WTC11 (cell line): Measurements from ENCODE around the gene RALA. TPM values are rescaled to one million over a fixed set of nuclear protein-coding genes. Genes with fewer than 3 reads are reported as not detected.

ENCODE experiments used
- ATAC-seq: fragments of 200-7000 bp; cut with Tn5 transposase; 2 replicates; pipeline ENCODE4 v1.10.0; 2021; ENCODE audit warnings: mild to moderate bottlenecking, moderate library complexity
- CTCF ChIA-PET: fragments of 300-600 bp; sonication (Branson Sonifier 250); formaldehyde crosslinking; loops from one replicate; lab custom pipeline; 2021; ENCODE audit warnings: antibody characterized with exemption; lab: Charles Lee
- POLR2A ChIA-PET: fragments of 350-600 bp; sonication (Branson Sonifier 250); formaldehyde crosslinking; loops from one replicate; lab custom pipeline; 2021; ENCODE audit warnings: antibody characterized with exemption; lab: Charles Lee
- DNase-seq: peaks from one replicate; pipeline ENCODE4 v3.0.0; 2021; ENCODE audit warnings: low spot score
- H3K27ac Mint-ChIP-seq: 2 replicates; pipeline ENCODE4 v1.8.0; 2021; ENCODE audit warnings: mixed read lengths
- H3K27me3 Mint-ChIP-seq: 2 replicates; pipeline ENCODE4 v1.8.0; 2021; ENCODE audit warnings: low read depth, mild to moderate bottlenecking, moderate library complexity, mixed read lengths
- H3K36me3 Mint-ChIP-seq: 2 replicates; pipeline ENCODE4 v1.8.0; 2021; ENCODE audit warnings: mixed read lengths
- H3K4me1 Mint-ChIP-seq: 2 replicates; pipeline ENCODE4 v1.8.0; 2022; ENCODE audit warnings: mixed read lengths
- H3K4me3 Mint-ChIP-seq: 2 replicates; pipeline ENCODE4 v1.8.0; 2021; ENCODE audit warnings: mild to moderate bottlenecking, moderate library complexity, mixed read lengths
- H3K9me3 Mint-ChIP-seq: 2 replicates; pipeline ENCODE4 v1.8.0; 2021; ENCODE audit warnings: mixed read lengths
- CREB1 ChIP-seq: sonication (generic); formaldehyde crosslinking; IDR thresholded peaks from 2 replicates; pipeline ENCODE4 v1.8.0; 2023; ENCODE audit warnings: mild to moderate bottlenecking, missing genetic modification reagents
- CREM ChIP-seq: sonication (generic); formaldehyde crosslinking; IDR thresholded peaks from 2 replicates; pipeline ENCODE4 v1.8.1; 2022; ENCODE audit warnings: mild to moderate bottlenecking, missing genetic modification reagents, moderate library complexity
- ELF4 ChIP-seq: sonication (generic); formaldehyde crosslinking; IDR thresholded peaks from 2 replicates; pipeline ENCODE4 v1.8.1; 2022; ENCODE audit warnings: low read depth, mild to moderate bottlenecking, moderate library complexity, missing genetic modification reagents
- EMX1 ChIP-seq: fragments of 250-450 bp; sonication (Bioruptor Pico); IDR thresholded peaks from 2 replicates; pipeline ENCODE4 v1.8.0; 2021; ENCODE audit warnings: mild to moderate bottlenecking
- IRF2 ChIP-seq: sonication (generic); formaldehyde crosslinking; IDR thresholded peaks from 2 replicates; pipeline ENCODE4 v1.8.0; 2022; ENCODE audit warnings: low read depth, missing genetic modification reagents, borderline replicate concordance
- MXD4 ChIP-seq: fragments of 250-450 bp; sonication (Bioruptor Pico); IDR thresholded peaks from 2 replicates; pipeline ENCODE4 v1.8.0; 2021; ENCODE audit warnings: mild to moderate bottlenecking, moderate library complexity, borderline replicate concordance
- NR2C2 ChIP-seq: sonication (generic); formaldehyde crosslinking; IDR thresholded peaks from 2 replicates; pipeline ENCODE4 v1.8.0; 2022; ENCODE audit warnings: mild to moderate bottlenecking, missing genetic modification reagents
- OVOL2 ChIP-seq: fragments of 250-450 bp; sonication (Bioruptor Pico); IDR thresholded peaks from 2 replicates; pipeline ENCODE4 v1.9.0; 2021; ENCODE audit warnings: mild to moderate bottlenecking, borderline replicate concordance
- TEAD1 ChIP-seq: sonication (generic); formaldehyde crosslinking; IDR thresholded peaks from 2 replicates; pipeline ENCODE4 v1.8.0; 2022; ENCODE audit warnings: mild to moderate bottlenecking, missing genetic modification reagents
- TP53 ChIP-seq: sonication (generic); formaldehyde crosslinking; IDR thresholded peaks from 2 replicates; pipeline ENCODE4 v1.8.1; 2023; ENCODE audit warnings: mild to moderate bottlenecking, missing genetic modification reagents
- ZNF263 ChIP-seq: sonication (generic); formaldehyde crosslinking; IDR thresholded peaks from 2 replicates; pipeline ENCODE4 v1.8.1; 2022; ENCODE audit warnings: low read depth, mild to moderate bottlenecking, moderate library complexity, missing genetic modification reagents
- total RNA-seq: library from RNA; stranded (reverse); gene quantifications from 3 replicates; pipeline ENCODE4 v1.2.3, GENCODE V29; 2021
- TF ChIP-seq, protein P1 (sequence below): fragments of 200-600 bp; IDR thresholded peaks from 2 replicates; pipeline ENCODE4 v1.8.0; 2022; ENCODE audit warnings: antibody characterized with exemption
- TF ChIP-seq, protein P2 (sequence below): sonication (generic); formaldehyde crosslinking; IDR thresholded peaks from 2 replicates; pipeline ENCODE4 v1.8.0; 2023; ENCODE audit warnings: missing genetic modification reagents, mild to moderate bottlenecking, borderline replicate concordance
- TF ChIP-seq, protein P3 (sequence below): fragments of 250-450 bp; sonication (Bioruptor Pico); IDR thresholded peaks from 2 replicates; pipeline ENCODE4 v1.9.0; 2021; ENCODE audit warnings: mild to moderate bottlenecking
- TF ChIP-seq, protein P4 (sequence below): fragments of 250-450 bp; sonication (Bioruptor Pico); IDR thresholded peaks from 2 replicates; pipeline ENCODE4 v1.9.0; 2021; ENCODE audit warnings: moderate library complexity, mild to moderate bottlenecking, inconsistent platforms, borderline replicate concordance
- TF ChIP-seq, protein P5 (sequence below): sonication (generic); formaldehyde crosslinking; IDR thresholded peaks from 2 replicates; pipeline ENCODE4 v1.8.0; 2022; ENCODE audit warnings: mild to moderate bottlenecking, missing genetic modification reagents
- TF ChIP-seq, protein P6 (sequence below): sonication (generic); formaldehyde crosslinking; IDR thresholded peaks from 2 replicates; pipeline ENCODE4 v1.8.1; 2023; ENCODE audit warnings: mild to moderate bottlenecking, missing genetic modification reagents

The RALA gene
- total RNA-seq, 1 experiment from 2014 or later = 57.3 TPM

DNA sequence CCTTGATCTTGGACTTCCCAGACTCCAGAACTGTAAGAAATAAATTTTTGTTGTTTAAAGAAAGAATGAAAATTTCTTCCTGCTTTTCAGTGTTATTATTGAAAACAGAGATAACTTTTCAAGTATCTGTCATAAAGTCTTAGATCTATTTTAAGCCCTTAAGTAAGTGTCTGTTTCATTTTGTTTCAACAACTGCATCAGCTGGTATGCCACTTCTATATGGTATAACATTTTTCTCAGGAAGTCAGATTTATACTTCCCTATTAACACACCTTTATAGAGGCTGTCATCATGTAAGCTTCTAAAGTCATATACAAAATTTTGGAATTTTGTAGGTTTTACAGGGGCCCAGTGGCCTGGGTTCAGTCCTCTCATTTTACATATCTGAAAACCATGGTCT lies 24.4 kb downstream of the RALA start:
- no peak for DNase-seq
- no peaks in the 10 kb centered on the region for H3K36me3 Mint-ChIP-seq
- TF ChIP-seq, protein P1, sequence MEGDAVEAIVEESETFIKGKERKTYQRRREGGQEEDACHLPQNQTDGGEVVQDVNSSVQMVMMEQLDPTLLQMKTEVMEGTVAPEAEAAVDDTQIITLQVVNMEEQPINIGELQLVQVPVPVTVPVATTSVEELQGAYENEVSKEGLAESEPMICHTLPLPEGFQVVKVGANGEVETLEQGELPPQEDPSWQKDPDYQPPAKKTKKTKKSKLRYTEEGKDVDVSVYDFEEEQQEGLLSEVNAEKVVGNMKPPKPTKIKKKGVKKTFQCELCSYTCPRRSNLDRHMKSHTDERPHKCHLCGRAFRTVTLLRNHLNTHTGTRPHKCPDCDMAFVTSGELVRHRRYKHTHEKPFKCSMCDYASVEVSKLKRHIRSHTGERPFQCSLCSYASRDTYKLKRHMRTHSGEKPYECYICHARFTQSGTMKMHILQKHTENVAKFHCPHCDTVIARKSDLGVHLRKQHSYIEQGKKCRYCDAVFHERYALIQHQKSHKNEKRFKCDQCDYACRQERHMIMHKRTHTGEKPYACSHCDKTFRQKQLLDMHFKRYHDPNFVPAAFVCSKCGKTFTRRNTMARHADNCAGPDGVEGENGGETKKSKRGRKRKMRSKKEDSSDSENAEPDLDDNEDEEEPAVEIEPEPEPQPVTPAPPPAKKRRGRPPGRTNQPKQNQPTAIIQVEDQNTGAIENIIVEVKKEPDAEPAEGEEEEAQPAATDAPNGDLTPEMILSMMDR = no peak
- TF ChIP-seq, protein P2, sequence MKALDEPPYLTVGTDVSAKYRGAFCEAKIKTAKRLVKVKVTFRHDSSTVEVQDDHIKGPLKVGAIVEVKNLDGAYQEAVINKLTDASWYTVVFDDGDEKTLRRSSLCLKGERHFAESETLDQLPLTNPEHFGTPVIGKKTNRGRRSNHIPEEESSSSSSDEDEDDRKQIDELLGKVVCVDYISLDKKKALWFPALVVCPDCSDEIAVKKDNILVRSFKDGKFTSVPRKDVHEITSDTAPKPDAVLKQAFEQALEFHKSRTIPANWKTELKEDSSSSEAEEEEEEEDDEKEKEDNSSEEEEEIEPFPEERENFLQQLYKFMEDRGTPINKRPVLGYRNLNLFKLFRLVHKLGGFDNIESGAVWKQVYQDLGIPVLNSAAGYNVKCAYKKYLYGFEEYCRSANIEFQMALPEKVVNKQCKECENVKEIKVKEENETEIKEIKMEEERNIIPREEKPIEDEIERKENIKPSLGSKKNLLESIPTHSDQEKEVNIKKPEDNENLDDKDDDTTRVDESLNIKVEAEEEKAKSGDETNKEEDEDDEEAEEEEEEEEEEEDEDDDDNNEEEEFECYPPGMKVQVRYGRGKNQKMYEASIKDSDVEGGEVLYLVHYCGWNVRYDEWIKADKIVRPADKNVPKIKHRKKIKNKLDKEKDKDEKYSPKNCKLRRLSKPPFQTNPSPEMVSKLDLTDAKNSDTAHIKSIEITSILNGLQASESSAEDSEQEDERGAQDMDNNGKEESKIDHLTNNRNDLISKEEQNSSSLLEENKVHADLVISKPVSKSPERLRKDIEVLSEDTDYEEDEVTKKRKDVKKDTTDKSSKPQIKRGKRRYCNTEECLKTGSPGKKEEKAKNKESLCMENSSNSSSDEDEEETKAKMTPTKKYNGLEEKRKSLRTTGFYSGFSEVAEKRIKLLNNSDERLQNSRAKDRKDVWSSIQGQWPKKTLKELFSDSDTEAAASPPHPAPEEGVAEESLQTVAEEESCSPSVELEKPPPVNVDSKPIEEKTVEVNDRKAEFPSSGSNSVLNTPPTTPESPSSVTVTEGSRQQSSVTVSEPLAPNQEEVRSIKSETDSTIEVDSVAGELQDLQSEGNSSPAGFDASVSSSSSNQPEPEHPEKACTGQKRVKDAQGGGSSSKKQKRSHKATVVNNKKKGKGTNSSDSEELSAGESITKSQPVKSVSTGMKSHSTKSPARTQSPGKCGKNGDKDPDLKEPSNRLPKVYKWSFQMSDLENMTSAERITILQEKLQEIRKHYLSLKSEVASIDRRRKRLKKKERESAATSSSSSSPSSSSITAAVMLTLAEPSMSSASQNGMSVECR (CRISPR knock-in tag) = no peak
- TF ChIP-seq, protein P3, sequence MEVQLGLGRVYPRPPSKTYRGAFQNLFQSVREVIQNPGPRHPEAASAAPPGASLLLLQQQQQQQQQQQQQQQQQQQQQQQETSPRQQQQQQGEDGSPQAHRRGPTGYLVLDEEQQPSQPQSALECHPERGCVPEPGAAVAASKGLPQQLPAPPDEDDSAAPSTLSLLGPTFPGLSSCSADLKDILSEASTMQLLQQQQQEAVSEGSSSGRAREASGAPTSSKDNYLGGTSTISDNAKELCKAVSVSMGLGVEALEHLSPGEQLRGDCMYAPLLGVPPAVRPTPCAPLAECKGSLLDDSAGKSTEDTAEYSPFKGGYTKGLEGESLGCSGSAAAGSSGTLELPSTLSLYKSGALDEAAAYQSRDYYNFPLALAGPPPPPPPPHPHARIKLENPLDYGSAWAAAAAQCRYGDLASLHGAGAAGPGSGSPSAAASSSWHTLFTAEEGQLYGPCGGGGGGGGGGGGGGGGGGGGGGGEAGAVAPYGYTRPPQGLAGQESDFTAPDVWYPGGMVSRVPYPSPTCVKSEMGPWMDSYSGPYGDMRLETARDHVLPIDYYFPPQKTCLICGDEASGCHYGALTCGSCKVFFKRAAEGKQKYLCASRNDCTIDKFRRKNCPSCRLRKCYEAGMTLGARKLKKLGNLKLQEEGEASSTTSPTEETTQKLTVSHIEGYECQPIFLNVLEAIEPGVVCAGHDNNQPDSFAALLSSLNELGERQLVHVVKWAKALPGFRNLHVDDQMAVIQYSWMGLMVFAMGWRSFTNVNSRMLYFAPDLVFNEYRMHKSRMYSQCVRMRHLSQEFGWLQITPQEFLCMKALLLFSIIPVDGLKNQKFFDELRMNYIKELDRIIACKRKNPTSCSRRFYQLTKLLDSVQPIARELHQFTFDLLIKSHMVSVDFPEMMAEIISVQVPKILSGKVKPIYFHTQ (CRISPR knock-in tag) = no peak
- TF ChIP-seq, all 79 proteins: peak for 0
- no peaks in the 10 kb centered on the region for H3K27me3 Mint-ChIP-seq
- no peak overlapping the region for H3K27ac Mint-ChIP-seq
- ATAC-seq = no peak
- H3K4me1 Mint-ChIP-seq = peaks cover 9% of the 10 kb centered on the region
- POLR2A ChIA-PET = no interaction called here
- CTCF ChIA-PET = no interaction called here
- H3K4me3 Mint-ChIP-seq = no peak overlapping the region
- H3K9me3 Mint-ChIP-seq = no peaks in the 10 kb centered on the region

DNA sequence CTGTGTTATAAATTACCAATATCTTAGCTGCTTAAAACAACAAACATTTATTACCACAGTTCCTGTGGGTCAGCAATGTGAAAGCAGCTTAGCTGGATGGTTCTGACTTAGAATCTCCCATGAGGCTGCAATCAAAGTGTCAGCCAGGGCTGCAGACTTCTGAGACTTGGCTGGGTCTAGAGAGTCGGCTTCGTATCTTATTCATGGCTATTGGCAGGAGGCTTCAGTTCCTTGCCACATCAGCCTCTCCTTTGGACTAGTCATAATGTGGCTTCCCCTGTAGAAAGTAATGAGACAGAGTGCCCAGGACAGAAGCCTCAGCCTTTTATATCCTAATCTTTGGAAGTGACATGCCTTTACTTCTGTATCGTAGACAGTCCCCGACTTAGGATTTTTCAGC lies 27.3 kb downstream of the RALA start:
- TF ChIP-seq ZNF263 (CRISPR knock-in tag) = no peak
- TF ChIP-seq IRF2 (CRISPR knock-in tag) = no peak
- no peak for TF ChIP-seq NR2C2 (CRISPR knock-in tag)
- no peak for TF ChIP-seq TP53 (CRISPR knock-in tag)
- no peak for TF ChIP-seq TEAD1
- TF ChIP-seq, protein P4, sequence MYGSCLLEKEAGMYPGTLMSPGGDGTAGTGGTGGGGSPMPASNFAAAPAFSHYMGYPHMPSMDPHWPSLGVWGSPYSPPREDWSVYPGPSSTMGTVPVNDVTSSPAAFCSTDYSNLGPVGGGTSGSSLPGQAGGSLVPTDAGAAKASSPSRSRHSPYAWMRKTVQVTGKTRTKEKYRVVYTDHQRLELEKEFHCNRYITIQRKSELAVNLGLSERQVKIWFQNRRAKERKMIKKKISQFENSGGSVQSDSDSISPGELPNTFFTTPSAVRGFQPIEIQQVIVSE = no peak
- TF ChIP-seq, protein P3 (CRISPR knock-in tag) = no peak
- TF ChIP-seq OVOL2 = no peak
- TF ChIP-seq MXD4 = no peak
- TF ChIP-seq CREB1 (CRISPR knock-in tag) = no peak
- no peak for TF ChIP-seq CREM (CRISPR knock-in tag)
- TF ChIP-seq EMX1 (CRISPR knock-in tag) = no peak
- TF ChIP-seq, protein P5, sequence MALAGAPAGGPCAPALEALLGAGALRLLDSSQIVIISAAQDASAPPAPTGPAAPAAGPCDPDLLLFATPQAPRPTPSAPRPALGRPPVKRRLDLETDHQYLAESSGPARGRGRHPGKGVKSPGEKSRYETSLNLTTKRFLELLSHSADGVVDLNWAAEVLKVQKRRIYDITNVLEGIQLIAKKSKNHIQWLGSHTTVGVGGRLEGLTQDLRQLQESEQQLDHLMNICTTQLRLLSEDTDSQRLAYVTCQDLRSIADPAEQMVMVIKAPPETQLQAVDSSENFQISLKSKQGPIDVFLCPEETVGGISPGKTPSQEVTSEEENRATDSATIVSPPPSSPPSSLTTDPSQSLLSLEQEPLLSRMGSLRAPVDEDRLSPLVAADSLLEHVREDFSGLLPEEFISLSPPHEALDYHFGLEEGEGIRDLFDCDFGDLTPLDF (CRISPR knock-in tag) = no peak
- TF ChIP-seq ELF4 (CRISPR knock-in tag) = no peak
- TF ChIP-seq, protein P6, sequence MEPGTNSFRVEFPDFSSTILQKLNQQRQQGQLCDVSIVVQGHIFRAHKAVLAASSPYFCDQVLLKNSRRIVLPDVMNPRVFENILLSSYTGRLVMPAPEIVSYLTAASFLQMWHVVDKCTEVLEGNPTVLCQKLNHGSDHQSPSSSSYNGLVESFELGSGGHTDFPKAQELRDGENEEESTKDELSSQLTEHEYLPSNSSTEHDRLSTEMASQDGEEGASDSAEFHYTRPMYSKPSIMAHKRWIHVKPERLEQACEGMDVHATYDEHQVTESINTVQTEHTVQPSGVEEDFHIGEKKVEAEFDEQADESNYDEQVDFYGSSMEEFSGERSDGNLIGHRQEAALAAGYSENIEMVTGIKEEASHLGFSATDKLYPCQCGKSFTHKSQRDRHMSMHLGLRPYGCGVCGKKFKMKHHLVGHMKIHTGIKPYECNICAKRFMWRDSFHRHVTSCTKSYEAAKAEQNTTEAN (CRISPR knock-in tag) = no peak
- TF ChIP-seq, all 79 proteins: peak for 0
- no peak for DNase-seq
- ATAC-seq = no peak; the same call in 1 of the 2 replicates
- Mint-ChIP-seq H3K4me3 (no peak overlapping the region), H3K9me3 (peaks cover 7% of the 10 kb centered on the region), H3K36me3 (peaks cover 8% of the 10 kb centered on the region), H3K4me1 (no peaks in the 10 kb centered on the region), H3K27ac (no peak overlapping the region), H3K27me3 (no peaks in the 10 kb centered on the region)
- ChIA-PET CTCF (interaction anchor here (1.0 kb wide), 1 partner anchor 71 kb away, joined by 3 read pairs; no protein-coding TSS in a partner anchor), POLR2A (no interaction called here)
